Endothelial cell of umbilical vein (primary cell): Measurements from ENCODE around the gene SHC1. TPM values are rescaled to one million over a fixed set of nuclear protein-coding genes. Genes with fewer than 3 reads are reported as not detected.

Experiments
- BruUV-seq: library from RNA; stranded (reverse); fragments of 400-500 nt; replicated peaks from 2 replicates; lab custom pipeline; 2021; lab: Mats Ljungman, UMichigan
- CTCF ChIA-PET: fragments of 300-600, 350-600 bp; sonication (Branson Sonifier 250); formaldehyde crosslinking; loops from one replicate; lab custom pipeline; 2021; ENCODE audit warnings: antibody characterized with exemption, inconsistent platforms; lab: Charles Lee
- POLR2A ChIA-PET: fragments of 300-600, 350-600 bp; sonication (Branson Sonifier 250); formaldehyde crosslinking; loops from one replicate; lab custom pipeline; 2021; ENCODE audit warnings: antibody characterized with exemption, inconsistent platforms; lab: Charles Lee
- DNase-seq: peaks from one replicate; pipeline ENCODE4 v3.0.0-alpha.2; 2011; ENCODE audit warnings: low read depth, low spot score
- FAIRE-seq: peaks from 2 replicates; lab custom pipeline; 2011; peaks lifted over from hg19 to GRCh38; lab: Jason Lieb, UNC
- H2AFZ ChIP-seq: 2 replicates; pipeline ENCODE4 v1.6.0; 2012; ENCODE audit warnings: low read depth, low read length, control low read depth, inconsistent platforms
- H3K27ac ChIP-seq: 2 replicates; pipeline ENCODE4 v1.5.1; 2011; ENCODE audit warnings: low read depth, mild to moderate bottlenecking, control low read depth, low read length, moderate library complexity; ENCODE audit not compliant: insufficient read depth
- H3K27me3 ChIP-seq, 2 experiments: 2 replicates each; pipeline versions ENCODE4 v1.6.0 to v1.6.1; 2011; ENCODE audit warnings: low read length in 2 of 2, mixed read lengths in 1 of 2; ENCODE audit not compliant: control insufficient read depth in 2 of 2, insufficient read depth in 2 of 2
- H3K36me3 ChIP-seq, 2 experiments: 2 replicates in 1 of 2; 3 replicates in 1 of 2; pipeline ENCODE4 v1.5.1; 2011; ENCODE audit warnings: low read length in 2 of 2, mild to moderate bottlenecking in 1 of 2, moderate library complexity in 1 of 2; ENCODE audit not compliant: control insufficient read depth in 2 of 2, insufficient read depth in 2 of 2; ENCODE audit errors: extremely low read depth in 1 of 2
- H3K4me1 ChIP-seq: 3 replicates; pipeline ENCODE4 v1.5.1; 2011; ENCODE audit warnings: mild to moderate bottlenecking, low read length; ENCODE audit not compliant: control insufficient read depth, insufficient read depth; ENCODE audit errors: extremely low read depth
- H3K4me2 ChIP-seq: 2 replicates; pipeline ENCODE4 v1.6.1; 2011; ENCODE audit warnings: low read length, control low read depth, mixed read lengths; ENCODE audit not compliant: insufficient read depth
- H3K4me3 ChIP-seq, 3 experiments: fragments of 200-600 bp in 1 of 3; sonication (generic), shearing (Covaris generic) in 1 of 3; replicated peaks in 1 of 3; 2 replicates each; pipeline ENCODE4 v1.5.1; 2011 to 2016; ENCODE audit warnings: control low read depth in 3 of 3, low read length in 3 of 3, mild to moderate bottlenecking in 2 of 3, inconsistent platforms in 1 of 3, low read depth in 1 of 3, moderate library complexity in 1 of 3; ENCODE audit not compliant: insufficient read depth in 1 of 3
- H3K79me2 ChIP-seq: 2 replicates; pipeline ENCODE4 v1.6.0; 2012; ENCODE audit warnings: low read length, inconsistent platforms; ENCODE audit not compliant: control insufficient read depth, insufficient read depth
- H3K9ac ChIP-seq: replicated peaks from 2 replicates; pipeline ENCODE3; 2011; ENCODE audit warnings: low read length, control low read depth; ENCODE audit not compliant: insufficient read depth; ENCODE audit errors: extremely low read depth
- H3K9me1 ChIP-seq: replicated peaks from 3 replicates; pipeline ENCODE4 v1.6.0; 2011; ENCODE audit warnings: mild to moderate bottlenecking, low read length; ENCODE audit not compliant: control insufficient read depth, insufficient read depth; ENCODE audit errors: extremely low read depth
- H3K9me3 ChIP-seq: replicated peaks from 2 replicates; pipeline ENCODE4 v1.5.1; 2012; ENCODE audit warnings: low read length, inconsistent platforms; ENCODE audit not compliant: control insufficient read depth, insufficient read depth
- H4K20me1 ChIP-seq: replicated peaks from 2 replicates; pipeline ENCODE3; 2011; ENCODE audit warnings: mild to moderate bottlenecking, low read length; ENCODE audit not compliant: control insufficient read depth, insufficient read depth; ENCODE audit errors: extremely low read depth
- CTCF ChIP-seq, 2 donors: IDR thresholded peaks; 1 replicate in 1 of 2; 2 replicates in 1 of 2; pipeline ENCODE4 v1.5.1; 2011; ENCODE audit warnings: low read length in 2 of 2, mild to moderate bottlenecking in 2 of 2, moderate library complexity in 2 of 2, control low read depth in 1 of 2, inconsistent platforms in 1 of 2, low read depth in 1 of 2; ENCODE audit not compliant: insufficient read depth in 1 of 2; ENCODE audit errors: extremely low read depth in 1 of 2
- EZH2 ChIP-seq: IDR thresholded peaks from 2 replicates; pipeline ENCODE4 v1.6.1; 2012; ENCODE audit warnings: borderline replicate concordance, low read depth, mild to moderate bottlenecking, moderate library complexity, low read length, inconsistent platforms; ENCODE audit not compliant: severe bottlenecking
- FOS ChIP-seq: IDR thresholded peaks from 2 replicates; pipeline ENCODE4 v1.6.1; 2011; ENCODE audit warnings: mild to moderate bottlenecking, low read length, moderate library complexity, borderline replicate concordance; ENCODE audit not compliant: insufficient read depth
- GATA2 ChIP-seq: IDR thresholded peaks from 2 replicates; pipeline ENCODE4 v1.7.0; 2011; ENCODE audit warnings: low read depth, mild to moderate bottlenecking, moderate library complexity, mixed read lengths, low read length; ENCODE audit not compliant: insufficient read length, insufficient read depth
- JUN ChIP-seq: IDR thresholded peaks from 2 replicates; pipeline ENCODE4 v1.6.1; 2011; ENCODE audit warnings: borderline replicate concordance, low read depth; ENCODE audit not compliant: insufficient read length, insufficient read depth
- MAX ChIP-seq: IDR thresholded peaks from 2 replicates; pipeline ENCODE4 v1.6.1; 2011; ENCODE audit not compliant: insufficient read depth, insufficient read length
- MYC ChIP-seq: IDR thresholded peaks from one replicate; pipeline ENCODE4 v1.6.1; 2011; ENCODE audit warnings: mild to moderate bottlenecking, low read depth, low read length
- POLR2A ChIP-seq: IDR thresholded peaks from 2 replicates; pipeline ENCODE4 v1.6.1; 2012; ENCODE audit warnings: low read depth, mild to moderate bottlenecking, control low read depth, low read length
- POLR2AphosphoS5 ChIP-seq: IDR thresholded peaks from 2 replicates; pipeline ENCODE4 v1.6.1; 2012; ENCODE audit warnings: low read depth, mild to moderate bottlenecking, control low read depth, low read length, moderate library complexity; ENCODE audit not compliant: insufficient read depth
- dilution Hi-C: fragments of 300-500 bp; cut with MboI; formaldehyde crosslinking; loops from one replicate; pipeline ENCODE4 v1.15.0; 2019; ENCODE audit warnings: low sequenced_read_pairs; ENCODE audit not compliant: extremely low pct_ligation_motif_present
- intact Hi-C: fragments of 100-400 bp; cut with micrococcal nuclease; formaldehyde crosslinking; loops from one replicate; pipeline ENCODE4 v1.10.0; 2022
- polyA plus RNA-seq, 4 experiments: library from polyadenylated mRNA; depleted of rRNA in 3 of 4; stranded (reverse) in 3 of 4; unstranded in 1 of 4; fragments of >200 nt; gene quantifications; 2 replicates each; pipeline versions ENCODE4 v1.2.1 to v1.2.3, GENCODE V29; 2011 to 2012; ENCODE audit warnings: missing spikeins in 1 of 4
- total RNA-seq: library from RNA; stranded (reverse); gene quantifications from 2 replicates; pipeline ENCODE4 v1.2.3, GENCODE V29; 2021

Gene SHC1
- total and polyA plus RNA-seq, 2 donors (not counting 3 experiments of a cell fraction or from before 2014, with no cell fraction given): 316 to 324 TPM

- no TSS peak for BruUV-seq
- Histone ChIP-seq H3K9ac (no peak overlapping the region), H3K4me3 (no peak overlapping the region), H3K4me1 (peaks cover 8% of the 10 kb centered on the region), H3K36me3 (peaks cover 0 to 7% of the 10 kb centered on the region in 2 experiments), H2AFZ (no peak overlapping the region), H3K27me3 (no peaks in the 10 kb centered on the region), H3K79me2 (no peaks in the 10 kb centered on the region), H3K4me2 (no peak overlapping the region), H3K27ac (no peak overlapping the region), H3K9me3 (no peaks in the 10 kb centered on the region), H3K9me1 (no peaks in the 10 kb centered on the region), H4K20me1 (no peaks in the 10 kb centered on the region)
- CTCF ChIA-PET: interaction anchor here (0.9 to 1.5 kb wide), 3 partner anchors 55 to 110 kb away, joined by 3 to 8 read pairs (median 3); partner anchors contain the start of gene ADAM15
- dilution Hi-C loops: no loop called here
- FAIRE-seq (no peak), DNase-seq (no peak)
- intact Hi-C loops: no loop called here
- POLR2A ChIA-PET: no interaction called here
- no peak for TF ChIP-seq MYC
- TF ChIP-seq CTCF (IDR thresholded peaks at IDR 0.05; ENCODE audit: extremely low read depth in 1 of 2, insufficient read depth in 1 of 2, low read depth in 1 of 2, low read length in 2 of 2): no peak
- TF ChIP-seq POLR2AphosphoS5: no peak
- no peak for TF ChIP-seq MAX
- TF ChIP-seq JUN: no peak
- TF ChIP-seq GATA2: no peak
- no peak for TF ChIP-seq EZH2
- TF ChIP-seq FOS: no peak
- TF ChIP-seq POLR2A: no peak
These were observed 29.8 kb downstream of the SHC1 start for GRCh38 chr1:154940651-154941194.
